HepG2 (cell line): Measurements from ENCODE around the gene FGF18. TPM values are rescaled to one million over a fixed set of nuclear protein-coding genes. Genes with fewer than 3 reads are reported as not detected.

Source experiments
- ATAC-seq: fragments of 200-7000 bp; cut with Tn5 transposase; 3 replicates; pipeline ENCODE4 v1.9.1; 2020; ENCODE audit warnings: mild to moderate bottlenecking, moderate library complexity
- BruUV-seq: library from RNA; stranded (reverse); fragments of 400-500 nt; replicated peaks from 2 replicates; lab custom pipeline; 2021; lab: Mats Ljungman, UMichigan
- CTCF ChIA-PET: fragments of 300-600 bp; formaldehyde crosslinking; extraction: SDS; loops from one replicate; lab custom pipeline; 2021; ENCODE audit warnings: low total read pairs, inconsistent platforms, low intra/inter-chr PET ratio; lab: Yijun Ruan, JAX
- POLR2A ChIA-PET: fragments of 350-600 bp; sonication (Branson Sonifier 250); formaldehyde crosslinking; loops from one replicate; lab custom pipeline; 2020; ENCODE audit warnings: antibody characterized with exemption, inconsistent platforms; lab: Yijun Ruan, JAX
- DNase-seq: peaks from one replicate; pipeline ENCODE4 v3.0.0-alpha.2; 2015; ENCODE audit warnings: low spot score
- FAIRE-seq: peaks from 3 replicates; lab custom pipeline; 2011; peaks lifted over from hg19 to GRCh38; lab: Jason Lieb, UNC
- H2AFZ ChIP-seq: one replicate; pipeline ENCODE4 v1.6.1; 2011; ENCODE audit warnings: low read length, inconsistent platforms
- H3K27ac ChIP-seq: fragments of 300-600 bp; 3 replicates; pipeline ENCODE4 v1.8.0; 2011; ENCODE audit warnings: mixed run types, mild to moderate bottlenecking, mixed read lengths, low read length, inconsistent platforms; ENCODE audit not compliant: insufficient read depth; ENCODE audit errors: extremely low read length
- H3K27me3 ChIP-seq, 2 experiments: fragments of 200-600 bp in 1 of 2; 2 replicates in 1 of 2; 3 replicates in 1 of 2; pipeline versions ENCODE4 v1.6.0 to v1.8.0; 2011; ENCODE audit warnings: low read length in 2 of 2, mild to moderate bottlenecking in 2 of 2, moderate library complexity in 2 of 2, inconsistent platforms in 1 of 2; ENCODE audit not compliant: insufficient read depth in 2 of 2, control insufficient read depth in 1 of 2
- H3K36me3 ChIP-seq, 2 experiments: fragments of 200-600 bp in 1 of 2; replicated peaks in 1 of 2; 2 replicates in 1 of 2; 3 replicates in 1 of 2; pipeline versions ENCODE4 v1.5.1 to v1.8.0; 2011; ENCODE audit warnings: low read length in 2 of 2, inconsistent platforms in 1 of 2; ENCODE audit not compliant: insufficient read depth in 2 of 2, control insufficient read depth in 1 of 2
- H3K4me1 ChIP-seq: 2 replicates; pipeline ENCODE4 v1.5.1; 2012; ENCODE audit warnings: low read length, inconsistent platforms; ENCODE audit not compliant: insufficient read depth
- H3K4me2 ChIP-seq: 2 replicates; pipeline ENCODE4 v1.6.0; 2011; ENCODE audit warnings: low read depth, low read length, inconsistent platforms
- H3K4me3 ChIP-seq, 3 experiments: fragments of 200-600 bp in 1 of 3; sonication (generic), shearing (Covaris generic) in 1 of 3; replicated peaks in 1 of 3; 2 replicates each; pipeline ENCODE4 v1.5.1; 2011 to 2016; ENCODE audit warnings: low read length in 3 of 3, inconsistent platforms in 2 of 3, low read depth in 2 of 3, mild to moderate bottlenecking in 2 of 3, control low read depth in 1 of 3, mixed read lengths in 1 of 3; ENCODE audit not compliant: insufficient read depth in 1 of 3
- H3K79me2 ChIP-seq: one replicate; pipeline ENCODE4 v1.6.1; 2011; ENCODE audit warnings: low read length, inconsistent platforms; ENCODE audit not compliant: insufficient read depth
- H3K9ac ChIP-seq: 2 replicates; pipeline ENCODE4 v1.6.0; 2011; ENCODE audit warnings: mild to moderate bottlenecking, low read depth, low read length, inconsistent platforms; ENCODE audit not compliant: insufficient read depth
- H3K9me3 ChIP-seq: 2 replicates; pipeline ENCODE4 v1.5.1; 2012; ENCODE audit warnings: mild to moderate bottlenecking, low read length
- H4K20me1 ChIP-seq: 2 replicates; pipeline ENCODE4 v1.6.0; 2011; ENCODE audit warnings: inconsistent platforms, mild to moderate bottlenecking, low read length, moderate library complexity; ENCODE audit not compliant: insufficient read depth
- FOXM1 ChIP-seq: sonication (generic); formaldehyde crosslinking; IDR thresholded peaks from 2 replicates; pipeline ENCODE4 v1.5.0; 2020; ENCODE audit warnings: missing genetic modification reagents
- GTF3A ChIP-seq: sonication (generic); formaldehyde crosslinking; conservative IDR thresholded peaks from 2 replicates; pipeline ENCODE4 v1.4.0; 2020; ENCODE audit warnings: mild to moderate bottlenecking, missing genetic modification reagents
- HOXA7 ChIP-seq: sonication (generic); formaldehyde crosslinking; IDR thresholded peaks from 2 replicates; pipeline ENCODE4 v1.8.1; 2022; ENCODE audit warnings: mild to moderate bottlenecking, missing genetic modification reagents, moderate library complexity
- IKZF1 ChIP-seq: fragments of 450-650 bp; IDR thresholded peaks from 2 replicates; pipeline ENCODE4 v1.7.1; 2016
- KDM3A ChIP-seq: IDR thresholded peaks from 2 replicates; pipeline ENCODE4 v1.6.1; 2018; ENCODE audit warnings: low read depth, missing compliant biosample characterization
- MEIS2 ChIP-seq: sonication (generic); formaldehyde crosslinking; IDR thresholded peaks from 2 replicates; pipeline ENCODE4 v1.9.0; 2021; ENCODE audit warnings: mild to moderate bottlenecking, missing genetic modification reagents
- NAIF1 ChIP-seq: sonication (generic); formaldehyde crosslinking; IDR thresholded peaks from 2 replicates; pipeline ENCODE4 v1.5.0; 2020; ENCODE audit warnings: mild to moderate bottlenecking, missing genetic modification reagents, borderline replicate concordance
- SMAD9 ChIP-seq: sonication (generic); formaldehyde crosslinking; IDR thresholded peaks from 2 replicates; pipeline ENCODE4 v1.5.1; 2020; ENCODE audit warnings: mild to moderate bottlenecking, missing genetic modification reagents
- THRA ChIP-seq: sonication (generic); formaldehyde crosslinking; IDR thresholded peaks from 2 replicates; pipeline ENCODE4 v1.4.0; 2020; ENCODE audit warnings: missing genetic modification reagents, borderline replicate concordance
- ZKSCAN8 ChIP-seq: IDR thresholded peaks from 2 replicates; pipeline ENCODE4 v1.6.1; 2016; ENCODE audit warnings: borderline replicate concordance, missing genetic modification reagents, missing compliant biosample characterization
- ZNF446 ChIP-seq: sonication (generic); formaldehyde crosslinking; IDR thresholded peaks from 2 replicates; pipeline ENCODE4 v1.5.0; 2020; ENCODE audit warnings: mild to moderate bottlenecking, missing genetic modification reagents
- ZNF607 ChIP-seq: sonication (generic); formaldehyde crosslinking; IDR thresholded peaks from 2 replicates; pipeline ENCODE4 v1.5.1; 2020; ENCODE audit warnings: missing genetic modification reagents, mild to moderate bottlenecking, borderline replicate concordance
- WGBS: methylation state at CpG from one replicate; pipeline ENCODE4 v1.1.6; 2017; ENCODE audit warnings: low lambda C conversion rate; 5-methylcytosine and 5-hydroxymethylcytosine counted together
- in situ Hi-C: cut with HindIII; loops from 2 replicates; pipeline ENCODE4 v1.10.0; 2017; ENCODE audit warnings: low pct_unique_long_range_greater_than_20kb; ENCODE audit not compliant: extremely low pct_ligation_motif_present
- intact Hi-C: fragments of 100-400 bp; cut with micrococcal nuclease; formaldehyde crosslinking; loops from one replicate; pipeline ENCODE4 v1.10.0; 2022; ENCODE audit not compliant: unreplicated experiment
- polyA plus RNA-seq, 8 experiments: library from polyadenylated mRNA; depleted of rRNA in 3 of 8; stranded (reverse) in 7 of 8; unstranded in 1 of 8; fragments of >200 nt; fragmentation: Illumina TruSeq in 4 of 8; extraction: Trizol in 4 of 8; gene quantifications; 2 replicates each; pipeline versions ENCODE4 v1.2.1 to v1.2.3, GENCODE V29; 2011 to 2016; ENCODE audit warnings: low read depth in 4 of 8, missing spikeins in 1 of 8, mixed read lengths in 1 of 8; ENCODE audit not compliant: insufficient read depth in 1 of 8
- total RNA-seq, 5 experiments: library from RNA; depleted of rRNA; stranded (reverse); fragments of >200 nt; fragmentation: Illumina TruSeq; extraction: Trizol; gene quantifications; 2 replicates each; pipeline ENCODE4 v1.2.3, GENCODE V29; 2016; ENCODE audit warnings: low read depth in 1 of 5

FGF18 gene
- total and polyA plus RNA-seq, 2 of the 13 experiments (the other 11 are each of a cell fraction or from before 2014, with no cell fraction given) = not detected

DNA sequence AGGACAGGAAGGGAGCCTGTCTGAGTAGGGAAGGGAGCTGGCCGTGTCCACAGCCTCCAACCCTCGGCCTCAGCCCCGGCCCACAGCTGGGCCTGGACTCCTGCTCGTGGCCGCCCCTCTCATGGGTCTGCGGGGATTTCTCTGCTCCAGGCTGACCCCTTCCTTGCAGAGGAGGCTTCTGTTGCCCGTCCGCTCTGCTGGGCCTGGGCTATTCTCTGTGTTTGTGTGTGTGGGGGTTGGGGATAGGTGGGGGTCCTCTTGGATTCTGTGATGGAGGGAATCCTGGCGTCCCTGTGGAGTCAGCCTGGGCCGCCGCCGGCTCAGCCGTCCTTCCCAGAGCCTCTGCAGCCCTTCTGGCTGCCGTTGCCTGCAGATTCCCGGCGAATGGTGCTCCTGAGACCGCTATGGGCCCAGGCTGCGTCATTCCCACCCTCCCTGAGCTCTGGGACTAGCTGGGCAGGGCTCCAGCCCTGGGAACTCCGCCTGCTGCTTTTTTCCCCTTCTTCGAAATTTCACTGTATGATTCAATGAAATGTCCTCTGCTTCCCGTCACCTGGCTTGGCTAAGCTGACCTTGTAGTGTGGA lies 64.2 kb downstream of the FGF18 start:
- Histone ChIP-seq H3K36me3 (no peaks in the 10 kb centered on the region), H2AFZ (no peak overlapping the region), H3K79me2 (no peaks in the 10 kb centered on the region), H3K4me3 (no peak overlapping the region), H3K4me2 (no peak overlapping the region), H3K9ac (no peak overlapping the region), H3K27me3 (peaks cover 6 to 16% of the 10 kb centered on the region in 2 experiments; a peak in 2 of 5 replicates), H3K9me3 (no peaks in the 10 kb centered on the region), H4K20me1 (no peaks in the 10 kb centered on the region), H3K27ac (no peak overlapping the region), H3K4me1 (no peaks in the 10 kb centered on the region)
- ATAC-seq = peak; percentile 28; the same call in 2 of the 3 replicates
- 35% methylated on average over 16 of the region's 21 CpGs for WGBS
- no peak for TF ChIP-seq FOXM1 (CRISPR knock-in tag)
- TF ChIP-seq ZKSCAN8 (CRISPR knock-in tag) = no peak
- no peak for TF ChIP-seq SMAD9
- TF ChIP-seq IKZF1 = no peak
- no peak for TF ChIP-seq ZNF446
- no peak for TF ChIP-seq ZNF607 (CRISPR knock-in tag)
- TF ChIP-seq THRA (CRISPR knock-in tag) = no peak
- no peak for TF ChIP-seq MEIS2
- no peak for TF ChIP-seq GTF3A
- TF ChIP-seq NAIF1 (CRISPR knock-in tag) = no peak
- no peak for TF ChIP-seq HOXA7
- TF ChIP-seq KDM3A (CRISPR knock-in tag) = no peak
- CTCF ChIA-PET = interaction anchor here (1.8 kb wide), 1 partner anchor 425 kb away, joined by 11 read pairs; no protein-coding TSS in a partner anchor
- DNase-seq = no peak
- BruUV-seq = no TSS peak
- in situ Hi-C loops = no loop called here
- intact Hi-C loops = loop anchor here (2.0 kb wide), 1 partner anchor 423 kb away; no protein-coding TSS in a partner anchor
- FAIRE-seq = no peak
- POLR2A ChIA-PET = no interaction called here
